GM06990 (cell line): ENCODE data around the gene KCNH8.

Experiments
- DNase-seq: peaks from one replicate; pipeline ENCODE4 v3.0.0-alpha.2; 2011; ENCODE audit not compliant: insufficient read length; ENCODE audit errors: extremely low read depth
- H3K27me3 ChIP-seq: replicated peaks from 2 replicates; pipeline ENCODE4 v1.6.0; 2011; ENCODE audit warnings: low read length; ENCODE audit not compliant: control insufficient read depth, insufficient read depth
- H3K36me3 ChIP-seq: 2 replicates; pipeline ENCODE4 v1.5.1; 2011; ENCODE audit warnings: low read length; ENCODE audit not compliant: control insufficient read depth, insufficient read depth
- H3K4me3 ChIP-seq: replicated peaks from 2 replicates; pipeline ENCODE4 v1.5.1; 2011; ENCODE audit warnings: low read depth, mild to moderate bottlenecking, control low read depth, low read length
- CTCF ChIP-seq: IDR thresholded peaks from 2 replicates; pipeline ENCODE4 v1.5.1; 2011; ENCODE audit warnings: low read length, control low read depth, mild to moderate bottlenecking, inconsistent platforms; ENCODE audit not compliant: insufficient read depth, poor library complexity, severe bottlenecking

KCNH8 gene

GRCh38 chr3:19348500-19348899 lies 200.2 kb downstream of the KCNH8 start:
- DNase-seq, result no peak
- H3K36me3 ChIP-seq, result no peaks in the 10 kb centered on the region
- H3K4me3 ChIP-seq, result no peak overlapping the region
- no peak for TF ChIP-seq CTCF
- H3K27me3 ChIP-seq, result no peaks in the 10 kb centered on the region

- no peaks in the 10 kb centered on the region for H3K36me3 ChIP-seq
- DNase-seq, result no peak
- H3K27me3 ChIP-seq, result no peaks in the 10 kb centered on the region
- no peak overlapping the region for H3K4me3 ChIP-seq
- peak; percentile 74 for TF ChIP-seq CTCF
Observed at GRCh38 chr3:19348941-19349564, 200.7 kb downstream of the KCNH8 start.

DNA sequence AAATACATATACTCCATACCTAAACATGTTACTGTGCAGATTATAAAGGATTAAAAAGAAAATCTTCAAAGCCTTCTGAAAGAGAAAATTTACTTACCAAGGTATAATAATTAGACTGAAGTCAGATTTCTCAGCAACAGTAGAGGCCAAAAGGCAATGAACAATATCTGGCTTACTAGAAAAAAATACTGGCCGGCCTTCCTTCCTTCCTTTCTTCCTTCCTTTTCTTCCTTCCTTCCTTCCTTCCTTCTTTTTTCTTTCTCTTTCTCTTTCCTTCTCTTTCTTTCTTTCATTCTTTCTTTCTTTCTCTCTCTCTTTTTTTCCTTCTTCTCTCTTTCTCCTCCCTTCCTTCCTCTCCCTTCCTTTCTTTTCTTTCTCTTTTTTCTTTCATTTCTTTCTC lies 209.6 kb downstream of the KCNH8 start:
- Histone ChIP-seq H3K27me3 (no peaks in the 10 kb centered on the region), H3K4me3 (no peak overlapping the region), H3K36me3 (no peaks in the 10 kb centered on the region)
- no peak for TF ChIP-seq CTCF
- no peak for DNase-seq

DNA sequence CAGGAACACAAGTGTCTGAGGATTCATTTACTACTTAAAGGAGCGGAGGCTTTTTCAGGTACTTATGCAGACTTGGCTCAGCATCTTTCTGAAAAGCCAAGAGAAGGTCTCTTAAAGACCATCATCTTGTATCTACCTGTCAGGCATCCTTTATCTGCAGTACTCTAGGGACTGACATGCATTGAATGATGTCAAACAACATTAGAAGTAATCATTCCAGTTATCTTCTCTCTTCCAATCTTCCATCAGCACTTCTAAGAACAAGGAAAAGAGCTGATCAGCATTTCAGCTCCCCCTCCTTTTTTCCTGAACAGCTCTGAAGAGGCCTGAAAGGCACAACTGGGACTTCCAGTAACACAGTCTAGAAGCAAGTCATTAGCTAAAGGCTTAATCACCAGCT lies 214.8 kb downstream of the KCNH8 start:
- Histone ChIP-seq H3K4me3 (no peak overlapping the region), H3K27me3 (no peaks in the 10 kb centered on the region), H3K36me3 (no peaks in the 10 kb centered on the region)
- no peak for TF ChIP-seq CTCF
- no peak for DNase-seq

- TF ChIP-seq CTCF, result no peak
- DNase-seq, result no peak
- Histone ChIP-seq H3K27me3 (no peaks in the 10 kb centered on the region), H3K36me3 (no peaks in the 10 kb centered on the region), H3K4me3 (no peak overlapping the region)
Observed at GRCh38 chr3:19364148-19364547, 215.8 kb downstream of the KCNH8 start.

- TF ChIP-seq CTCF, result no peak
- DNase-seq, result no peak
- no peaks in the 10 kb centered on the region for H3K36me3 ChIP-seq
- no peak overlapping the region for H3K4me3 ChIP-seq
- no peaks in the 10 kb centered on the region for H3K27me3 ChIP-seq
Observed at GRCh38 chr3:19365471-19365870, 217.2 kb downstream of the KCNH8 start.
